ENCODE results near the gene TUBGCP3.

- no peak for TF ChIP-seq CTCF (IDR thresholded peaks at IDR 0.05)
- no peak for TF ChIP-seq POLR2A (IDR thresholded peaks at IDR 0.05)
- no peak for TF ChIP-seq POLR2AphosphoS5 (IDR thresholded peaks at IDR 0.05)
Measured at GRCh38 chr13:112489199-112489598, 98.8 kb downstream of the TUBGCP3 start.
